Chondrocyte (in vitro differentiated cells): Measurements from ENCODE around the gene ALDH18A1. TPM values are rescaled to one million over a fixed set of nuclear protein-coding genes. Genes with fewer than 3 reads are reported as not detected.
A peak's percentile ranks its signal among the peaks of the same experiment; 100 is the strongest.

Experiments used
- DNase-seq: peaks from one replicate; pipeline ENCODE4 v3.0.0; 2021; ENCODE audit warnings: mixed read lengths, low spot score
- H3K27ac Mint-ChIP-seq: one replicate; pipeline ENCODE4 v1.8.0; 2021; ENCODE audit warnings: mild to moderate bottlenecking, moderate library complexity, mixed read lengths; ENCODE audit not compliant: unreplicated experiment
- H3K27me3 Mint-ChIP-seq: 2 replicates; pipeline ENCODE4 v1.8.0; 2021; ENCODE audit warnings: low read depth, mixed read lengths
- H3K36me3 Mint-ChIP-seq: 2 replicates; pipeline ENCODE4 v1.8.0; 2021; ENCODE audit warnings: low read depth, mixed read lengths
- H3K4me1 Mint-ChIP-seq: 2 replicates; pipeline ENCODE4 v1.8.0; 2021; ENCODE audit warnings: low read depth, mild to moderate bottlenecking, mixed read lengths
- H3K4me3 Mint-ChIP-seq: one replicate; pipeline ENCODE4 v1.8.0; 2021; ENCODE audit warnings: mild to moderate bottlenecking, moderate library complexity, mixed read lengths; ENCODE audit not compliant: unreplicated experiment
- H3K9me3 Mint-ChIP-seq: 2 replicates; pipeline ENCODE4 v1.8.0; 2021; ENCODE audit warnings: low read depth, mixed read lengths
- total RNA-seq: library from RNA; stranded (reverse); gene quantifications from 3 replicates; pipeline ENCODE4 v1.2.1, GENCODE V29; 2021
- TF ChIP-seq, protein P1 (sequence below): fragments of 200-600 bp; sonication (generic); IDR thresholded peaks from 2 replicates; pipeline ENCODE4 v1.5.0; 2021; ENCODE audit warnings: antibody characterized with exemption, mild to moderate bottlenecking, moderate library complexity

ALDH18A1 gene
- total RNA-seq, 1 donor from 2014 or later, result 132 TPM

DNA sequence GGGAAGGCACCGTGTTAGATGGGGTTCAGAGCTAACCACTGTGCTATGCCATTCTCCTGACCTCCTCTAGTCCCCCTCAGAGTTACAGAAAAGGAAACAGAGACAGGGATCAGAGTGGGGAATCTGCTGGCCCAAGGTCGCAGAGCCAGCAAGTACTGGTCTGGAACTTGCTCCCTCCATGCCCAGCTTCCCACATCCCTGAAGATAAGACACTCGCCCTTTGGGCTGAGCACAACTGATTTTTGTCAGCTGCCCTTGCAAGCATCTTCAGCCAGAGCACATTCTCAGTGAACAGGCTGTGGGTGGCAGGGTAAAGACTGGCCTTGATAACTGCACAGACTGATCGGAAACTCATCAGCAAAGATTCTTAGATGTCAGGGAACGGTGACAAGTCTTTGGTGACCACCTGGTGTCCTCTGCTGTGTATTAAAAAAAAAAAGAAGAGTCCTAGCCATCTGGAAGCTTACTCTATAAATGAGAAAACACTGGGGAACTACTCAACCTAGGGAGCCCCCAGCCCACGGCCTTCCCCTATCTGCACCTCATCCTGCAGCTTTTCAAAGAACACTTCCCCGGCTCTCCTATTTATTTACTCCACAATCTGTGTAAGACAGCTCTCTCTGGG, 94.1 kb downstream of the ALDH18A1 start:
- H3K4me3 Mint-ChIP-seq, result no peak overlapping the region
- H3K4me1 Mint-ChIP-seq, result peaks cover 8% of the 10 kb centered on the region
- H3K9me3 Mint-ChIP-seq, result no peaks in the 10 kb centered on the region
- no peaks in the 10 kb centered on the region for H3K36me3 Mint-ChIP-seq
- no peak for DNase-seq
- H3K27me3 Mint-ChIP-seq, result peaks cover 13% of the 10 kb centered on the region
- no peak overlapping the region for H3K27ac Mint-ChIP-seq
- TF ChIP-seq, protein P1, sequence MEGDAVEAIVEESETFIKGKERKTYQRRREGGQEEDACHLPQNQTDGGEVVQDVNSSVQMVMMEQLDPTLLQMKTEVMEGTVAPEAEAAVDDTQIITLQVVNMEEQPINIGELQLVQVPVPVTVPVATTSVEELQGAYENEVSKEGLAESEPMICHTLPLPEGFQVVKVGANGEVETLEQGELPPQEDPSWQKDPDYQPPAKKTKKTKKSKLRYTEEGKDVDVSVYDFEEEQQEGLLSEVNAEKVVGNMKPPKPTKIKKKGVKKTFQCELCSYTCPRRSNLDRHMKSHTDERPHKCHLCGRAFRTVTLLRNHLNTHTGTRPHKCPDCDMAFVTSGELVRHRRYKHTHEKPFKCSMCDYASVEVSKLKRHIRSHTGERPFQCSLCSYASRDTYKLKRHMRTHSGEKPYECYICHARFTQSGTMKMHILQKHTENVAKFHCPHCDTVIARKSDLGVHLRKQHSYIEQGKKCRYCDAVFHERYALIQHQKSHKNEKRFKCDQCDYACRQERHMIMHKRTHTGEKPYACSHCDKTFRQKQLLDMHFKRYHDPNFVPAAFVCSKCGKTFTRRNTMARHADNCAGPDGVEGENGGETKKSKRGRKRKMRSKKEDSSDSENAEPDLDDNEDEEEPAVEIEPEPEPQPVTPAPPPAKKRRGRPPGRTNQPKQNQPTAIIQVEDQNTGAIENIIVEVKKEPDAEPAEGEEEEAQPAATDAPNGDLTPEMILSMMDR, result no peak

DNA sequence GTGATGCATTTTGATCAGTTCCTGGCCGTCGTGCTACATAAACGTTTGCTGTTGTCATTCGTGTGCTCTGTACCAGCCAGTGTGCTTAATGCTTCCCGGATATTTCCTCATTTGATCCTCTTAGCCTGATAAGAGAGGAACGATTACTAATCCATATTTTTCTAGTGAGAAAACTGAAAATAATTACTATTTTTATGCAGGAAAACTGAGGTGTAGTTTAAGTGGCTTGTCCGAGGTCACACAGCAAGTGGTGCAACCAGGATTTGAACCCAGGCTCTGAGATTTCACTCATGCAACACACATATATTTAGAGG, 94.7 kb downstream of the ALDH18A1 start:
- H3K4me3 Mint-ChIP-seq, result peak overlapping the region; percentile 87
- peaks cover 8% of the 10 kb centered on the region for H3K4me1 Mint-ChIP-seq
- H3K27me3 Mint-ChIP-seq, result peaks cover 13% of the 10 kb centered on the region
- no peaks in the 10 kb centered on the region for H3K9me3 Mint-ChIP-seq
- TF ChIP-seq, protein P1, result no peak
- H3K27ac Mint-ChIP-seq, result no peak overlapping the region
- no peak for DNase-seq
- no peaks in the 10 kb centered on the region for H3K36me3 Mint-ChIP-seq

DNA sequence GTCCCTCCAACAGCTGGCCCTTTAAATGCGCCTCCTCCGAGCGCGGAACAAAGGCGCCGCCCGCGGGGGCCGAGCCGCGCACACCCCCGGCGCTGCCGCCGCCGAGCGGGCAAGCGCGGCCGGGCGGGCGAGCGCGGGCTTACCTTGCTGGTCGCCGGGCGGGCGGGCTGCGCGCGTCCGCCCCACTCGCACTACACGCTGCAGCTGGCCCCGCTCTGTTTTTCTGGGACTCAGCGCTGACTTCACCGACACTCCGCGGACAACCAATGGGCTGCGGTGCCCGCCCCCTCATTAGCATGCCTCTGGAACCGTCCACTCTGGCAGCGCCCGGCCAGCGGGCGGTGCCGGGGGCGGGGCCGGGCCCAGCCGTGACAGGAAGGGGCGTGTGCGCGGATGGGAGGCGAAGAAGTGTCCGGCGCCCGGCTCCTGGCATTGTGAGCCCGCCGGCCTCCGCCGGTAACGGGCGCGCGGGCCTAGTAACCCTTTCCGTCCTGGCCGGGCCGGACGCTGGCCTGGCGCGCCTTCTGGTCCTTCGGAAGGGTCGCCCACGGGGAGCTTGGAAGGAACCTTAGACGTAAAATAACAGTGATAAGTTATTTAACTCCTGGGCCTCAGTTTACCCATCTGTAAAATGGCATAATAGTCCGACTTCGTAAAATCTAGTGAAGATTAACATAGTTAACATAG, 95.2 kb downstream of the ALDH18A1 start, which contains the start of gene SORBS1:
Gene SORBS1, minus strand, starts transcription at position 195 of the 687 bp plus-strand sequence. CDS start 120,236 bp downstream, outside the sequence.
- no peaks in the 10 kb centered on the region for H3K36me3 Mint-ChIP-seq
- peak within 1 kb of the TSS; percentile 81 for H3K27ac Mint-ChIP-seq
- peak; percentile 96 for DNase-seq
- peaks cover 13% of the 10 kb centered on the region for H3K27me3 Mint-ChIP-seq
- H3K4me3 Mint-ChIP-seq, result peak within 1 kb of the TSS; percentile 87
- no peaks in the 10 kb centered on the region for H3K9me3 Mint-ChIP-seq
- peaks cover 8% of the 10 kb centered on the region for H3K4me1 Mint-ChIP-seq
- TF ChIP-seq, protein P1, result no peak

DNA sequence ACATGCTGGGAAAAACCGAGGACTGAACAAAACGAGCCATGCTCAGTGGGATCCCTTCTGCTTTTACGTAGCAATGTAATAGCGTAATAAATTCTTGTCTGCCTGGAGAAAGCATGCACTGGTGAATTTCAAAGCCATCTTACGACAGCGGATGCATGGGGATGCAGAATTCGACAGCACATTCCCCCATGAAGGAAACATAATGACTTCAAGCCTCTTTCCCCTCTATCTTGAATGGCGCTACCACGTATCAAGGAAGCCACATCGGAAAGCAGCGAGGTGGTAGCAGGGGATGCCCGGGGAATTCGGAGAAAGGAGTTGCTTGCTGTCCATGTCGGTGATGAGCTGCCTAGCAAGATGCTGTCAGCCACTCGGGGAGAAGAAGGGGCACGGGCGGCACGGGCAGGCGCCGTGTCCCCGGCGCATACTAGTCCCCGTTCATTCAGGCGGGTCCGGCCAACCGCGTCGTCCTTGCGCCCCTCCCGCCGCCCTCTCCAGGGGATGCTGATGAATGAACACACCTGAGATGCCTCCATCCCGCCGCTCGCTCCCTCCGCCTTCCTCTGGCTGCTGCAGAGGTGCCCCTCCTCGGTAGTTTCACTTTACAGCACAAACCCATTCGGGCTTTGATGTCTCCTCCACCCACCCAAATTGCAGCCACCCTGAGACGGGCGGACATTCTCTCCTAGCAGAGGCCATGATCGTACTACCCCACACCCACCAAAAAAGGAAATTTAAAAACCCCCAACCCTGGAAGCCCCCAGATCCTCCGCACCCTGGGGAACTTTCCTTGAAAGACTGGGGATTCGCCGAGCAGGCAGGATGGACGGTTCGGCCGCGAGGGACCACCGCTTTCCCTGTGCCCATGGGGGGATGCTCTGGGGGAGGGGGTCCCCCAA, 96.0 kb downstream of the ALDH18A1 start:
- peak overlapping the region; percentile 87 for H3K4me3 Mint-ChIP-seq
- H3K4me1 Mint-ChIP-seq, result peaks cover 8% of the 10 kb centered on the region
- no peaks in the 10 kb centered on the region for H3K9me3 Mint-ChIP-seq
- peak overlapping the region; percentile 81 for H3K27ac Mint-ChIP-seq
- H3K36me3 Mint-ChIP-seq, result no peaks in the 10 kb centered on the region
- no peak for DNase-seq
- TF ChIP-seq, protein P1, result no peak
- H3K27me3 Mint-ChIP-seq, result peaks cover 11% of the 10 kb centered on the region

DNA sequence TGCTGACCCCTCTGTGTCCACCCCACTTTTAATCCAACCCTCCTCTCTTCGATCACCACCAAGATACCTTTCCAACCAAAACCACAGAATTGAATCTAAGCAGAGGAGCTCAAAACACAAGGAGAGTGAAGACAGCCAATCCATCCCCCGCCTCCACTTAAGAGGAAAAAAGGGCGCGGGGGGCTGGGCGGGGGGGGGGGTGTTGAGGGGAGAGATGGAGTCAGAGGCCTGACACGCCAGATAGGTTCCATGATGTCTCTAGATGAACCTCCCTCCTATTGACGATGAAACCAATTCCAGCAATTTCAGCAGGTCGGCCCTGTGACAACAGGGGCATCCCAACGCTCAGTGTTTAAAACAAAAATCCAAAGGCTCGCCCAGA, 96.6 kb downstream of the ALDH18A1 start:
- H3K27ac Mint-ChIP-seq, result peak overlapping the region; percentile 73

More for the DNA sequence above, 96.6 kb downstream of the ALDH18A1 start:
- H3K36me3 Mint-ChIP-seq, result no peaks in the 10 kb centered on the region
- peaks cover 8% of the 10 kb centered on the region for H3K4me1 Mint-ChIP-seq
- TF ChIP-seq, protein P1, result no peak
- H3K9me3 Mint-ChIP-seq, result no peaks in the 10 kb centered on the region
- DNase-seq, result no peak
- H3K27me3 Mint-ChIP-seq, result peaks cover 11% of the 10 kb centered on the region
- H3K4me3 Mint-ChIP-seq, result peak overlapping the region; percentile 87
